HG03280 (cell line): ENCODE results near the gene GPR162.
A peak's percentile ranks its signal among the peaks of the same experiment; 100 is the strongest.

Source experiments
- ATAC-seq: cut with Tn5 transposase; IDR thresholded peaks from one replicate; pipeline ENCODE4 v1.9.1; 2021; ENCODE audit warnings: mild to moderate bottlenecking, moderate library complexity; ENCODE audit not compliant: unreplicated experiment

The GPR162 gene

DNA sequence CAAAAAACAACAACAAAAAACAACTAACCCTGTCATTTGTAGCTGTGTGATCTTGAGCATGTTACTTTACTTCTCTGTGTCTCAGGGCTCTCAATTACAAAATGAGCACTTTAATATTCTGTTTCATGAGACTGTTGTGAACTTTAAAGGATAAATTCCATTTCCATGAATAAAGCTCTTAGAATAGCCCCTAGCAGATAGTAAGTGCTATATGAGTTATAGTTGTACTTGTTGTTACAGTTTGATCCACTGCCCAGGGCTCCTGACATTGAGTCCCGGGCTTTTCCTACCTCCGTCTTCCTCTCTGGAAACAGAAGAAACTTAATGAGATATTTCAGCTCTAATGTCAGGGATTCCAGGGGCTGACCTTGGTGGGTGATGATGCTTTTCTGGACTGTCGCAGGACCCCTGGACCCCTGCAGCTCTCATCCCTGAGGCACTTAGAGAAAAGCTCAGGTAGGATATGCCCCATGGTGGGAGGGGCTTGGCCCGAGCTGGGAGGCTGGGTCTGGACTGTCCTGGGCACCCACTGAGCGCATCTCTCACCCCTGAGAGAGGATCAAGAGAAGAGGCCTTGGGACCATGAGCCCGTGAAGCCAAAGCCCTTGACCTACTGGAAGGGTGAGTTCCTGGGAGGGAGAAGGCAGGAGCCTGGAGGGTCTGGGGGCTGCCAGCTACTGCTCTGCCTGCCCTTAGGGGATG lies 11.7 kb downstream of the GPR162 start:
- no peak for ATAC-seq

DNA sequence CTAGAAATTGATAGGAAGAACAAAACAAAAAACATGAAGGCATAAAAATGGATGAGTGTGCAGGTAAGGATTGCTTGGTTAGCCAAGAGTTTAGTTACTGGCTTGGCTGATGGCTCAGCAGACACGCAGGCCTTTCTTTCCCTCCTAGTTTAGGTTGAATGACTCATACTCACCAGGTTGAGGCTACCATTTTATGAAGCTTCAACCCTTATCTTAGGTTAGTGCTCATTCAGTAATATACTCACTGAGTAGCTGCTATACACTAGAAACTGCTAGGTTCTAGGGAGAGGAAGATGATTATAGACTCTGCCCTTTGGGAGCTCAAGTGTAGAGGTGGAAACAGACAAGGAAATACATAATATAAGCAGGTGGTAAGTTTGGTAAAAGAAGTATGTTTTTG lies 12.6 kb downstream of the GPR162 start:
- no peak for ATAC-seq

DNA sequence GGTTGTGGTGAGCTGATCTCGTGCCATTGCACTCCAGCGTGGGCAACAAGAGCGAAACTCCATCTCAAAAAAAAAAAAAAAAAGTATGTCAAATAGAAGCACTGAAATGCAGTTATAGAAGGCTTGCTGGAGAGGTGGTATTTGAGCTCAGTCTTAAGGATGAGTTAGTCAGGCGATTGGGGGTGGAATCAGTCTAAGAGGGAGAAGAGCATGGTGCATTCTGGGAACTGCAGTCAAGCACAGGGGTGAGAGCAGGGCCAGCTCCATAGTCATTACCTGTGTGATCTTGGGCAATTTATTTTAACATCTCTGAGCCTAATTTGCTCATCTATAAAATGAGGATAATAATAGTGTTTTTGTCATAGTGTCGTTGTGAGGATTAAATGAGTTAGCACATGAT lies 13.3 kb downstream of the GPR162 start:
- no peak for ATAC-seq

DNA sequence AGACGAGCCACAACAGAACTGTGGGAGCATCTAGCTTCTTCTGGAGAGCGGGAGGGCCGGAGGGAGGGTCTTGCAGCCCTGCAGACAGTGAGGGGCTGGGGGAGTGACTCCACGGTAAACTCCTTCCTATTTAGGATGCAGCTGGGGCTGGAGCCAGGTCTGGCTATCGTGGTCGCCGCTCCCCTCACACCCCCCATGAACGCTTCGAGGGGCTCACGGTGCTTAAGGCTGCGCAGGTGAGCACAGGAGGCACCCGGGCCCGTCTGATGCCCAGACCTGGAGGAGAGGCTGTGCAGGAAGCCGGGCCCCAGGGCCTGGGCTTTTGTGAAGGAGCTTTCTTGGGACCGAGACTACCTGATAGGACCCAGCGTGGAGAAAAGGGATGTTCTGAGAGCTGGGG lies 15.2 kb downstream of the GPR162 start:
- ATAC-seq: no peak

DNA sequence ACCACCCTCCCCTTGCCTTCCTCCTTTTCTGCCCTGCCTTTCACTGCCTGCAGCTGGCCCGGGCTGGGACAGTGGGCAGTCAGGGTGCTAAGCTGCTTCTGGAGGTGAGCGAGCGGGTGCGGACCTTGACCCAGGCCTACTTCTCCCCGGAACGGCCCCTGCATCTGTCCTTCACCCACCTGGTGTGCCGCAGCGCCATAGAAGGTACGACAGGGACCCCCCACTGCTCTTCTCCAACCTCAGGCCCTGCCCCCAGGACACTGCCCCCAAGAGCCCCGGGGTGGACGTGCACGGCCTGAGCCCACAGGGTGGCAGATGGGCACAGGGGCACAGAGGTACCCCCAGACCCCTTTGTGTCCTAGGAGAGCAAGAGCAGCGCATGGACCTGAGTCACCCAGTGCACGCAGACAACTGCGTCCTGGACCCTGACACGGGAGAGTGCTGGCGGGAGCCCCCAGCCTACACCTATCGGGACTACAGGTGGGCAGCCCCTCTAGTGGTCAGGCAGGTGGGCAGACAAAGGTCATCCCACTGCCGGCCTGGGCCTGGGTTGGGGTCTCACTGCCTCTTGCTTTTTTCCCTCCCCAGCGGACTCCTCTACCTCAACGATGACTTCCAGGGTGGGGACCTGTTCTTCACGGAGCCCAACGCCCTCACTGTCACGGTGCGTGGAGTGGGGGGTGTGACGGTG lies 15.9 kb downstream of the GPR162 start:
- no peak for ATAC-seq

DNA sequence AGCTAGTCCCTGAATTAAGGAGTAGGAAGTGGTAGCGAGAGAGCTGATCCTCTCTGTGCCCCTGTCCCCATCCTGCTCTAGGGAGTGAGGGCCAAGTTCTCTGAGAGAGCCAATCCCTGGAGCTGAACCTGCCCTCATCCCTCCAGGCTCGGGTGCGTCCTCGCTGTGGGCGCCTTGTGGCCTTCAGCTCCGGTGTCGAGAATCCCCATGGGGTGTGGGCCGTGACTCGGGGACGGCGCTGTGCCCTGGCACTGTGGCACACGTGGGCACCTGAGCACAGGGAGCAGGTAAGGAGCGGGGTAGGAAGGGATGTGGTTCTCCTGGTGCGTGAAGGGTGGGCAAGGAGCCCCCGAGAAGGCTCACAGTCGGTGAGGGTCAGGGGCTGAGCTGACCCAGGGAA lies 17.2 kb downstream of the GPR162 start:
- ATAC-seq: no peak

DNA sequence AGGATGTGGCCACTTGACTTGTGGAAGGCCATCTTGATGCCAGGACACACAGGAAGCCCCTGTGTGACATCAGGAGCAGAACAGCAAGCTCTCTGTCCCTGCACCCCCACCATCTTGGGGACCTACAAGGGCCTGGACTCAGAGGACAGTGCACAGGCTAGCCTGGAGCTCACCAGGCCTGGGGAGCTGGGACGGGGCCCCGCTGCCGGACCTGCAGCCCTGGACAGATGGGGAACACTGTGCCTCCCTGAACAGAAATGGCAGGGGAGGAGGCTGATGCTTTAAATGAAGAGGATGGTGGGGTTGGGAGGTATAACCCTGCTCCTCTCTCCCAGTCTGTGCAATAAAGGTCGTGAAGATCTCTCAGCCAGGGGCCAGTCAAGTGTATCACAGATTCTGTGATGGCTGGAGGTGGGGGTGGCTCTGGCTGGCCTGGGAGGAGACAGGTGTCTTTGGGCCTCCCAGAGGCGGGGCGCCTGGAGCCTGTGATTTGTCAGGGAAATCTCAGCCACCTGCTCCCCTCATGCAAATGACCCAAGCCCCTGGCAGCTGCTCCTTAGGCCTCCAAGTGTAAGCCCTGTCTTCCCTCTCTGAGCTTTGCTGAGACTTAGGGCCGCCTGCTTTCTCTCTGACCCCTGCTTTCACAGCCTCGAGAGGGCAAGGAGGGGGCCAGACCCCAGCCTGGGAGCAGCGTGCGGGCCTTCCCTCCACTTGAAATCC lies 18.0 kb downstream of the GPR162 start:
- ATAC-seq: peak; percentile 76

DNA sequence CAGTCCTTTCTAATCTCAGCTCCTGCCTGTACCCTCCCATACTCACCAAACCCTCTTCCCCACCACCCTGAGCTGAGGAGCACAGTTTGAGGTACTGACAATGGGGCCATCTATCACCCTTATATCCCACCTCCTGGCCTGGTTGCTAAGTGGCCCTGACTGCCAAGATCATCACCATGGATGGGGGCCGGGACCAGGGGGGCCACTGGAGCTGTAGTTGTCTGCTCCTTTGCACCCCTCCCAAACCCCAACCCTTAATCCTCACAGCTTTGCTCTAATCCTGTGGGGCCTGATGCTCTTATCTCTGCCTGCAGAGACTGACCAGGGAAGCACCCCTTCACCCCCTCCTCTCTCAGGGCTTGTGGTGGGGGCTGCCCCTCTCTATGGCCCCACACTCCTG lies 18.7 kb downstream of the GPR162 start:
- ATAC-seq: no peak

DNA sequence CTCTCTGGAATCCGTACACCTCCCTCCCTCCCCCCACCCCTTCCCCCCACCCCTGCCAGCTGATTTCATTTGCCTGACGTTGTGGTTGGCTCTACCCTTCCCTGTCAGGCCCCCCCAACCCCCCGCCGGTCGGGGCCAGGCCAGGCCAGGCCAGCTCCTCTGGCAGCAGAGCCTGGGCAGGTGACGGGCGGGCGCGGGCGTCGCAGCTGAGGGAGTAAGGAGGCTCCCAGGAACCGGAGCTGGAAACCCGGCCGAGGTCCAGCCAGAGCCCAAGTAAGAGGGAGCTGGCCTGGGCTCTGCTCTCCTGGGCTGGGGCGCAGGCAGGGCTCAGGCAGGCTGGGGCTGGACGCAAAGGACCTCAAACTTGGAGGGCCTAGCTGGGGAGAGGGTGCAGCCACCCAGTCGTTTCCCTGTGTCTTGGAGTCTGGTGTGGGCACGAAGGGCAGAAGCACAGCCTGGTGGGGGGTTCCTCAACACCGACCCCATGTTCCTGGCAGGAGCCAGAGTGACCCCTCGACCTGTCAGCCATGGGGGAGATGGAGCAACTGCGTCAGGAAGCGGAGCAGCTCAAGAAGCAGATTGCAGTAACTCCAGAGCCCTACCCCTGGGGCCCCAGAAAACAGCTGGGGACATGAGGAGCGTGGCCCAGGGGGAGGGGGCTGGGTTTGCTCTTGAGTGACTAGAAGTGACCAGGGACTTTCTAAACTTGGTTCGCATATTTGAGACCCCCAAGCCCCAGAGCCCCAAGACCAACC lies 19.3 kb downstream of the GPR162 start, which contains the start of gene GNB3:
GNB3 (plus strand) TSS at position 165 of the 755 bp plus-strand sequence; CDS start at position 528, 363 bp downstream.
- ATAC-seq: no peak

DNA sequence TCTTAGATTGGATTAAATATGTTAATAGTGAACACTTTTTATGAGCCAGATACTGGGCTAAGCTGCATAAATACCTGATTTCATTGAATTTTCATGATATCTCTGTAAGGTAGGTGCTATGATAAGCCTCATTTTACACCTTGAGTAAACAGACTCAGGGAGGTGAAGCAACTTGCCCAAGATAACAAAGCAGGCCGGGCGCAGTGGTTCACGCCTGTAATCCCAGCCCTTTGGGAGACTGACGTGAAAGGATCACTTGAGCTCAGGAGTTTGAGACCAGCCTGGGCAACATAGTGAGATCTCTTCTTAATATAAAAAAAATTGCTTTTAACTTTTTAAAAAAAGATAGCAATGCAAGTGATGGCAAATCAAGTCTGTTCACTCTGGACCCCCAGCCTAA lies 20.5 kb downstream of the GPR162 start:
- ATAC-seq: no peak

DNA sequence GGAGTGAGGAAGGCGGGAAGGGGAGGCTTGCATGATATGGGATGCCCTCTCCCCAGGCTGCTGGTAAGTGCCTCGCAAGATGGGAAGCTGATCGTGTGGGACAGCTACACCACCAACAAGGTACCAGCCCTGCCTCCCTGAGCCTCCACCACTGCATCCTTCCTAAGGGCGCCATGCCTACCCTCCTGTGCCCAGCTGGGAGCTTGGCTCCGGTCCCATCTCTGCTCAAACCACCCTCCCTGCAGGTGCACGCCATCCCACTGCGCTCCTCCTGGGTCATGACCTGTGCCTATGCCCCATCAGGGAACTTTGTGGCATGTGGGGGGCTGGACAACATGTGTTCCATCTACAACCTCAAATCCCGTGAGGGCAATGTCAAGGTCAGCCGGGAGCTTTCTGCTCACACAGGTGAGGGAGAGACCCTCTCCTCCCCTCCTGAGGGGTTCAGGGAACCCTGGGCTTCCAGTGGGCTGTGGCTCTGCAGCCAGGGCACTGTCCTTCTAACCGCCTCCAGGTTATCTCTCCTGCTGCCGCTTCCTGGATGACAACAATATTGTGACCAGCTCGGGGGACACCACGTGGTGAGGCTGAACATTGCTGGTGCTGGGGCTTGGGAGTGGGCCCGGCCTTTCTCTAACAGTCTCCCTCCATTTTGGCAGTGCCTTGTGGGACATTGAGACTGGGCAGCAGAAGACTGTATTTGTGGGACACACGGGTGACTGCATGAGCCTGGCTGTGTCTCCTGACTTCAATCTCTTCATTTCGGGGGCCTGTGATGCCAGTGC lies 21.7 kb downstream of the GPR162 start:
- ATAC-seq: no peak

DNA sequence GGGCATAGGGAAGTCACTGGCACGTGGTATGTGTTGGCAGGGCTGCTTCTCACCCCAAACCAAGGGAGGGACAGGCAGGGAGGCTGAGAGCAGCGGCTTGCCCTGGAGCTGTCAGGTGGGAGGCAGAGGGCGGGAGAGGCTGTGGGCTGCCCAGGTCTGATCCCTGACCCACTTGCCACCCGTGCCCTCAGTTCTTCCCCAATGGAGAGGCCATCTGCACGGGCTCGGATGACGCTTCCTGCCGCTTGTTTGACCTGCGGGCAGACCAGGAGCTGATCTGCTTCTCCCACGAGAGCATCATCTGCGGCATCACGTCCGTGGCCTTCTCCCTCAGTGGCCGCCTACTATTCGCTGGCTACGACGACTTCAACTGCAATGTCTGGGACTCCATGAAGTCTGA lies 23.8 kb downstream of the GPR162 start:
- ATAC-seq: no peak

DNA sequence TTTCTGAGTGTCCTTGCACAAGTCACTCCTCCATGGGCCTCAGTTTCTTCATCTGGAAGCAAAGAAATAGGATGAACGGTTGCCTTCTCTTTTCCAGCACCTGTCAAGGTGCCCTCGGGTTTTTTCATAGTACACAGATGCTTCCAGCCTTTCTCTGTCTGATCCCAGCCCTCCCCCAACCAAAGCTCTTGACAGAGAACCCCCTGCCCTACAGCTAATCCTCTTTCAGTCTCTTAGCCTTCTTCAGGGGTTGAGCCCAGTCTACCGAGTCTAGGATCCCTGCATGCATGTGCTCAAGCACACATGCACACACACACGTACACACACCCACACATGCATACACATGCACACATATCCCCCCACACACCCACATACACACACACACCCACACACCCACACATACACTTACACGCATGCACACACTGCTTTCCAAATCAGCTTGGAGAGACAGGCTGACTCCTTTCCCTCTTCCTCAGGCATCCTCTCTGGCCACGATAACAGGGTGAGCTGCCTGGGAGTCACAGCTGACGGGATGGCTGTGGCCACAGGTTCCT lies 24.8 kb downstream of the GPR162 start:
- no peak for ATAC-seq

DNA sequence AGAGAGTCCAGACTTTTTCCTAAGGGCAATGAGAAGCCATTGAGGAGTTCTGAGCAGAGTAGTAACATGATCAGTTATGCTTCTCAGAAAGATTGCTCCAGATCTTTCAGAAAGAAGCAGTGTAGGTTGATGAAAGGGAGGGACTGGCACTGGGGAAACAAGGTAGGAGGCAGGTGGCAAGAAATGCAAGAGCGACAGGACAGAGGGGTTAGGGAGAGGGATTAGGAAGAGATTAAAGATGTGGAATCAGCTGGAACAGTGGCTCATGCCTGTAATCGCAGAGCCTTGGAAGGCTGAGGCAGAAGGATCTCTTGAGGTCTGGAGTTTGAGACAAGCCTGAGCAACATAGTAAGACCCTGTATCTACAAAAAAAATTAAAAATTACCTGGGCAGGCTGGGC lies 26.1 kb downstream of the GPR162 start:
- no peak for ATAC-seq

DNA sequence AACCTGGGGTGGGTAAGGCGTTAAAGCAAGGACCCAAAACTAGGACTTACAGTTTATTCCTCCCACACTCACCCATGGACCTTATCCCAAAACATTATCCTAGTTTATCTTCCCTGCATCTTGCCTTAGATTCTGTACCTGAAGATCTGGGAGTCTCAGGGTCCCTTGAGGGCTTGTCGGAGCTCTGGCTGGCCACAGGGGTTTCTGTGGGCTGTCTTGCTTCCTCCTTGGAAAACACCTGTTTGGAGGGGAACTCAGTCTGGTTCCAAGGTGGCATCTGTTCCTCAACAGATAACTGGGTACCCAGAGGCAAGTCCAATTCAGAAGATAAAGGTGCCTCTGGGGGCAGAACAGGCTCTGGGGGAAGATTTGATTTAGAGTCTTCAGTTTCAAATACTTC lies 27.8 kb downstream of the GPR162 start:
- ATAC-seq: no peak

DNA sequence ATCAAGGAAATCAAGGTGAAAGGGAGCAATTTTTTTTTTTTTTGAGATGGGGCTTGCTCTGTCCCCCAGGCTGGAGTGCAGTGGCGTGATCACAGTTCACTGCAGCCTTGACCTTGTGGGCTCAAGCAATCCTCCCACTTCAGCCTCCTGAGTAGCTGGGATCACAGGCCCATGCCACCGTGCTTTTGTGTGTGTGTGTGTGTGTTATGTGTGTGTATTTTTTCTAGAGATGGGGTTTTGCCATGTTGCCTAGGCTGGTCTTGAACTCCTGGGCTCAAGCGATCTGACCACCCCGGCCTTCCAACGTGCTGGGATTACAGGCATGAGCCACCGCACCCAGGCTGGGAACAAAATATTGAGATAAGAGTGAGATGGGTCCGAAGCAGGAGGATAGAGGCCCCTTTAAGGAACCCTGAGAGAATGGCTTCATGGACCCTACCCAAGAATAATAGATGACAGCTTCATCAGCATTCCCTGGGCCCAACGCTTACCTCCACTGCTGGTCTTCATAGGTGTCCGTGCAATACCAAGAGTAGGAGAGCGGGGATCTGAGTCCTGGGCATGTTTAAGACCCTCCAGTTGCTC lies 28.4 kb downstream of the GPR162 start:
- no peak for ATAC-seq

DNA sequence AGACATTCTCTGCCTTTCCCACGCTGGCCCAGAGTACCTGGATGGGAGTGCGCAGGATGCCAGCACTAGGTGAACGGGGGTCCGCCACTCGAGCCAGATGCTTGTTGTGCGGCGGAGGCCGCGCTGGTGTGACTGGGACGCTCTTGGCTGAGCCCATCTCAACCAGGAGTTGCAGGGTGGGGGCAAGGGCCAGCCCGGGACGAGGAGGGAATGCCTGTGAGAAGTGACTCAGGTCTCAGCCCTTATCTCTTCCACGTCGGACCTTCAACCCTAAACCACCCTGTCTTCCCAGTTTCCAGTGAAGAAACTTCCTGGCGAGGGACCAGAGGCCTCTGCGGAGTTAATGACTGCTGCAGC lies 29.2 kb downstream of the GPR162 start:
- no peak for ATAC-seq

DNA sequence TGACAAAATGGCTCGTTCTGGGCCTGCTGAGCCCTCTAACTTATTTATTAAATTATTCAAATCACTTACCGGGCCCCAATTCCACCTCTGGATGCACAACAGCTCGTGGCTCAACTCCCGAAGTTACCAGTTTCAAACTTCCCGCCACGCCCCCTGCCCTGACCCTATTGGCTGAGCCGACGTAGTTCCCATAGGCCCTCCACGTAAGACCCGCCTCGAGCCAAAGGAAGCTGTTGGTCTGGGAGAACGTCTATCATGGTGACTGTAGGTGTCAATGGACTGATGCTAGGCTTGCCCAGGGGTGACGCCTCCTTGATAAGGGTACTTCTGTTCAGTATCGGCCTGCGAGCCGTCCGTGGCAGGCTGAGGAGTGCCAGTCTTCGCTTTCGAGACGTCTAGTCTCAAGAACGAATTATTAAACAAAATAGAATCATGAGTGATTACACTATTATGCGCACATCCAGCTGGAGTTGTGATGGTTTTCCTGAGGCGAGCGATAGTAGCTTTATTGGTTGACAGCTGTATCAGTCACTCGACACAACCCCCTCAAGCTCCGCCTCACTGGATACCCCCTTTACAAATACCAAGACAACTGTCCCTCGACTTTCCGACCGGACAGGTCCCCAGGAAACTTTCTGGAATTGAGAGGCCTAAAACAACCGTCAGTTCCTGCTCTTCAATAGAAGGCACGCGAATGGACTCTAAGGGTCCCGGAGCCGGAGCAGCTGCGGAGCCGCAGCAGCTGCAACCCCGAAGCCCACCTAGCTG lies 29.7 kb downstream of the GPR162 start, which contains the start of gene CDCA3:
CDCA3 (minus strand) TSS at position 134 of the 768 bp plus-strand sequence. CDS start 334 bp downstream, outside the sequence.
- ATAC-seq: peak; percentile 52
